NT2/D1 (cell line): ENCODE results near the gene CGN.

Experiments used
- DNase-seq: peaks from one replicate; pipeline ENCODE4 v3.0.0-alpha.2; 2011; ENCODE audit warnings: low read depth, low spot score
- H3K27me3 ChIP-seq: 2 replicates; pipeline ENCODE4 v1.6.0; 2011; ENCODE audit warnings: mild to moderate bottlenecking; ENCODE audit not compliant: insufficient read length, insufficient read depth
- H3K36me3 ChIP-seq: 2 replicates; pipeline ENCODE4 v1.6.1; 2011; ENCODE audit warnings: mild to moderate bottlenecking, low read length, mixed read lengths; ENCODE audit not compliant: insufficient read depth, insufficient read length
- H3K4me1 ChIP-seq: 2 replicates; pipeline ENCODE4 v1.5.1; 2011; ENCODE audit not compliant: insufficient read depth, insufficient read length
- H3K4me3 ChIP-seq: 2 replicates; pipeline ENCODE4 v1.5.1; 2011; ENCODE audit warnings: low read depth; ENCODE audit not compliant: insufficient read length
- H3K9ac ChIP-seq: 2 replicates; pipeline ENCODE4 v1.6.0; 2011; ENCODE audit warnings: low read depth; ENCODE audit not compliant: insufficient read length
- H3K9me3 ChIP-seq: 2 replicates; pipeline ENCODE4 v1.5.1; 2011; ENCODE audit warnings: mild to moderate bottlenecking, low read length; ENCODE audit not compliant: insufficient read depth
- SUZ12 ChIP-seq: IDR thresholded peaks from 2 replicates; pipeline ENCODE4 v1.6.1; 2011; ENCODE audit not compliant: insufficient read length, insufficient read depth; ENCODE audit errors: extremely low read depth
- YY1 ChIP-seq: IDR thresholded peaks from 2 replicates; pipeline ENCODE4 v1.6.1; 2011; ENCODE audit not compliant: insufficient read length, insufficient read depth
- ZNF274 ChIP-seq: IDR thresholded peaks from 2 replicates; pipeline ENCODE4 v1.6.1; 2011; ENCODE audit warnings: mild to moderate bottlenecking, low read depth, low read length

Gene CGN

DNA sequence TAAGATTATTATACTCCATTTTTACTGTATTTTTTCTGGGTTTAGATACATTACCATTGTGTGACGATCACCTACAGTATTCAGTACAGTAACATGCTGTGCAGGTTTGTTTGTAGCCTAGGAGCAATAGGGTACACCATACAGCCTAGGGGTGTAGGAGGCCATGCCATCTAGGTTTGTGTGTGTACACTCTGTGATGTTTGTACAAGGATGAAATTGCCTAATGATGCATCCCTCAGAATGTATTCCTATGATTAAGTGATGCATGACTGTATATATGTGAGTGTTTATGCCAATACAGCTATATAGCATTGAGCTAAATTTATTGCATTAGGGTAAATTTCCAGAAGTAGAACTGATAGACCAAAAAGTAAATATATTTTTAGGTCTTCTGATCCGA is 52.2 kb downstream of the CGN start:
- H3K9me3 ChIP-seq, result no peaks in the 10 kb centered on the region
- TF ChIP-seq SUZ12 (no peak), ZNF274 (no peak), YY1 (no peak)
- H3K4me3 ChIP-seq, result no peak overlapping the region
- no peaks in the 10 kb centered on the region for H3K27me3 ChIP-seq
- no peak for DNase-seq
- H3K4me1 ChIP-seq, result peaks cover 13% of the 10 kb centered on the region
- no peak overlapping the region for H3K9ac ChIP-seq
- peaks cover 84% of the 10 kb centered on the region for H3K36me3 ChIP-seq

DNA sequence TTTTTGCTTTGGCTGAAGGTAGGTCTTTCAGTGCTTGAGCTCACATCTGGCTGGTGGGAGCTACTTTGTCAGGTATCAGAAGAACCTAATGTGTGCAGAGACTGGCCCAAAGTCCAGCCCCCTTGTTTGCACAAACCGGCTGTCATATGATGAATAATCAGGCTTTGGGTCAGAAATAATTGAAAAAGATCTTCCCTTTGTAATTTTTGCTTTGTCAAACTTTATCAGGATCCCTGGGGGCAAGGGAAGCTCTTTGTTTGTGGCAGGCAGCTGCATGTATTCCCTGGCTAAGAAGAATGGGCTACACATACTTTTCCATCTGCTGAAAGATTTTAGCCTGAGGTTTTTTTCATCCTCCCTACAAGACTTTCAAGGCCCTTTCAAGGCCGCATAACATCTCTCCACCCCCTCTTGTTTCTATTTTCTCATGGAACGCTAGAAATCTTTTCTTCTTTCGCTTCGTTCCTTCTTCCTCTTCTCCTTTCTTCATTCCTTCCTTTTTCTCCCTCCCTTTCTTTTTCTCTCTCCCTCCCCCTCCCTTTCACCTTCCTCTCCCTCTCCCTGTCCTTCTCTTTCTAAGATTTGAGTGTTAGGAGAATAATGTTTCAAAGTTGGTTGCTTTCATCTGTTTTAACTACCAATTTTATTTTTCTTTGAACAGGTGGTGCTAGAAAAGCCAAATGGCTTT is 54.5 kb downstream of the CGN start:
- Histone ChIP-seq H3K4me3 (no peak overlapping the region), H3K27me3 (no peaks in the 10 kb centered on the region), H3K36me3 (peaks cover 90% of the 10 kb centered on the region), H3K9me3 (no peaks in the 10 kb centered on the region), H3K9ac (no peak overlapping the region), H3K4me1 (peaks cover 13% of the 10 kb centered on the region)
- no peak for TF ChIP-seq ZNF274
- TF ChIP-seq YY1, result no peak
- no peak for TF ChIP-seq SUZ12
- DNase-seq, result no peak

DNA sequence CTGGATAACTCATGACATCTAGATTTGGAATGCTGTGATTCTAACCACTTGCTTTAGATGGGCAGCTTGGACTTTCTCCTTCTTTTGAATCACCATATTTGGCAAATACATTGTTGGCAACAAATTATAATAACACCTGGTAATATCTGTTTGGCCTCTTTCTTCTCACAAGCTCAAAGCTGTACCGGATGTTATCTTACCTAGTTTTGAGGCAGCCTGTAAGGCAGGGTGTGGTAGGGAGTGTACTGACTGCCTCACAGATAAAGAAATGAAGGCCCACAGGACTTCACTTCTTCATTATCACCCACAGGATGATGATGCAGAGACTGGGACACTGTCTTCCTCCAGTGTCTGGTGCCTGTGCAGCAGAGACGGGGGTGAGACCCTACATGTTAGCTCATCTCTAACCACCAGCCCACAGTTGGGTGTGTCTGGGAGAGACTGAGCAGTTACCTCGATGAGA is 57.5 kb downstream of the CGN start:
- Histone ChIP-seq H3K27me3 (no peaks in the 10 kb centered on the region), H3K9me3 (no peaks in the 10 kb centered on the region), H3K4me1 (peaks cover 13% of the 10 kb centered on the region), H3K4me3 (no peak overlapping the region), H3K36me3 (peaks cover 93% of the 10 kb centered on the region), H3K9ac (no peak overlapping the region)
- TF ChIP-seq SUZ12, result no peak
- no peak for TF ChIP-seq ZNF274
- no peak for TF ChIP-seq YY1
- no peak for DNase-seq

DNA sequence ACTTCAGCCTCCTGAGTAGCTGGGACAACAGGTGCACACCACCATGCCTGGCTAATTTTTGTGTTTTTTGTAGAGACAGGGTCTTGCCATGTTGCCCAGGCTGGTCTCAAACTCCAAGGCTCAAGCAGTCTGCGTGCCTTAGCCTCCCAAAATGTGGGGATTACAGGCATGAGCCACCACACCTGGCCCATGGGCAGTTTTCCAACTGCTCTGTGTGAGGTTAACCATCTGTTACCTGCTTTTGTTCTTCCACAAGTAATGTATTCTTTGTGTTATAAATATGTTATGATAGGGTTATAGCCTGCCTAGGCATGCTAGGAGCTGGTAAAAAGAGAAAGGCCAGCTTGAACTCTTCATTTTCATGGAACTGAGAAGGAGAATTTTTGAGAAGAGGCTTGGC is 59.6 kb downstream of the CGN start:
- H3K4me3 ChIP-seq, result no peak overlapping the region
- H3K36me3 ChIP-seq, result peaks cover 93% of the 10 kb centered on the region
- H3K4me1 ChIP-seq, result peaks cover 4% of the 10 kb centered on the region
- no peak for DNase-seq
- H3K27me3 ChIP-seq, result no peaks in the 10 kb centered on the region
- H3K9me3 ChIP-seq, result no peaks in the 10 kb centered on the region
- no peak overlapping the region for H3K9ac ChIP-seq
- TF ChIP-seq SUZ12 (no peak), ZNF274 (no peak), YY1 (no peak)

DNA sequence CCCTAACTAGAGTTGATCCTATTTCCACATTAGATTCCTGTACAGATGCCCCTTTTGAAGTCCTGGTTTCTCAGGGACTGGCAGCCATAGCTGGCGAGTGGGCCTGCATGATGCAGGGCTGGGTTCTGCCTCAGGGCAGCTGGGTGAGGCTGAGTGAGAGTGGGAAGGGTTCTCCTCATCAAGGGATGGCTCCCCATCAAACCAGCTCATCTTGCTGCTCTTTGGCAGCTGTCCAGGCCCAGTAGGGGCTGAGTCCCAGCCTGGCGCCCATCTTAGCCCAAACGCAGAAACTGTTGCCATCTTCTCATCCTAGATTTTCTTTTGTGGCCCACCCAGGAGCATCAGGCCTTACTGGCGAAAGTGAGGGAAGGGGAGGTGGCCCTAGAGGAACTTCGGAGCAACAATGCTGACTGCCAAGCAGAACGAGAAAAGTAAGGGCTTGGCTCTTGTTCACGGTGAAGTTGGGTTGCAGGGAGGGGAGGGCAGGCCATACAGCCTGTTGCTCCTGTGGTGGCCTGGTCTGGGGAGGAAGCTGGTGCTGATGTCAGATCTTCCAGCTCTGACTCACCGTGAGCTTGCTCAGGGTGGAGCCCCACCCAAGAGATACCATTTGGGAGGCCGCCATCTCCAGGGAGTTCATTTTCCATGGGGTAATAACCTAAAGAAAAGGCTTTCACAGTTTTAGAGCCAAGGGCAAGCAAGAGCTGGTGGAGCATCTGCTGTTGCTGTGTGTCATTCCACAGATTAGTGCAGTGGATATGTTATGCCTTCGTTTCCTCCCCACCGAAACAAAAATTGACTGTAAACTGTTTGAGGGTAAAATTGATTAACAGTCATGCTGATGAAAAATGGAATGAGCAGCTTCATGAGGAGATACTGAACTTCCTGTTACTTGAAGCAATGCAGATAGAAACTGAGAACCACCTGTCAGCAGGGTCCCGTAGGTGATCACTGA is 63.7 kb downstream of the CGN start:
- H3K9me3 ChIP-seq, result no peaks in the 10 kb centered on the region
- no peak overlapping the region for H3K4me3 ChIP-seq
- TF ChIP-seq ZNF274 (no peak), SUZ12 (no peak), YY1 (no peak)
- no peak overlapping the region for H3K9ac ChIP-seq
- no peak for DNase-seq
- peaks cover 3% of the 10 kb centered on the region for H3K4me1 ChIP-seq
- H3K36me3 ChIP-seq, result peaks cover 94% of the 10 kb centered on the region
- H3K27me3 ChIP-seq, result no peaks in the 10 kb centered on the region

DNA sequence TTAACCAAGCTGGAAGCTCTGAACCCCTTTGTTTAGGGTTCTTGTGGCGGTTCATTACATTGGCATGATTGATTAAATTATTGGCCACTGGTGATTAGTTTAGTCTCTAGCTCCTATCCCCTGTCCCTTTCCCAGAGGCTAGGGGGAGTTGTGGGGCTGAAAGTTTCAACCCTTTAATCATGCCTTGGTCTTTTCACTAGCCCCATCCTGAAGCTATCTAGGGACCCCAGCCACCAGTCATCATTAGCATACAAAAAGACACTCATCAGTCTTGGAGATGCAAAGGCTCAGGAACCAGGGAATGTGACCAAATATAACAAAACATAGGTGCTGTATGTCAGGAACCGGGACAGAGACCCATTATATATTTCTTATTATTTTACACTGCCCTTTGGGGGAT is 66.0 kb downstream of the CGN start:
- Histone ChIP-seq H3K9me3 (no peaks in the 10 kb centered on the region), H3K9ac (no peak overlapping the region), H3K4me3 (no peak overlapping the region), H3K27me3 (no peaks in the 10 kb centered on the region), H3K36me3 (peaks cover 95% of the 10 kb centered on the region), H3K4me1 (peaks cover 9% of the 10 kb centered on the region)
- TF ChIP-seq SUZ12 (no peak), YY1 (no peak), ZNF274 (no peak)
- peak; percentile 51 for DNase-seq

DNA sequence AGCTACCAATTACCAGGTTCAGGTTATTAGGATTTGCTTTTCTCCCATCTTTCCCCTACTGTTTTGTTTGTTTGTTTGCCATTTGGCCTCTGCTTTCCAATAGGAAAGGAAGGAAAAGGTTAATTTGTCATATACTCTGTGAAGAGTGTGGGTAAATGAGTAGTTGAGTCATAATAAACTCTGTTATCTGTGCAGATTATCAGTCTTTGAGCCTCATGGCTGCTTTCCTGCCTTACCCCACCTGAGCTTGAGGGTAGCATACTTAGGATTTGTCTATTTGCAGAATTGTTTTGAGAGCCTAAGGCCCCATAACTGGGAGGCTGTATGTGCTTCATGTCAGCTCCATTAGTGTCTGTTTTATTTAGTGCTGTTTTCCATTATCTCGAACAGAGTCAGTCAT is 67.8 kb downstream of the CGN start:
- H3K9ac ChIP-seq, result no peak overlapping the region
- no peaks in the 10 kb centered on the region for H3K9me3 ChIP-seq
- no peak for DNase-seq
- H3K4me1 ChIP-seq, result peaks cover 9% of the 10 kb centered on the region
- H3K36me3 ChIP-seq, result peaks cover 95% of the 10 kb centered on the region
- no peaks in the 10 kb centered on the region for H3K27me3 ChIP-seq
- H3K4me3 ChIP-seq, result no peak overlapping the region
- TF ChIP-seq SUZ12 (no peak), ZNF274 (no peak), YY1 (no peak)
